Thyroid gland (tissue), 4 donors: ENCODE results near the gene SYTL3. TPM values are rescaled to one million over a fixed set of nuclear protein-coding genes. Genes with fewer than 3 reads are reported as not detected.

Experiments used
- DNase-seq, 2 donors: peaks; one replicate each; pipeline ENCODE4 v3.0.0-alpha.2; 2019
- H3K27ac ChIP-seq, 3 donors: fragments of 200-600 bp; sonication (generic); 1 replicate in 2 of 3; 2 replicates in 1 of 3; pipeline ENCODE4 v1.5.1; 2016 to 2019; ENCODE audit warnings: mild to moderate bottlenecking in 1 of 3, moderate library complexity in 1 of 3
- H3K27me3 ChIP-seq: fragments of 200-600 bp; sonication (generic); one replicate; pipeline ENCODE4 v1.5.1; 2019
- H3K36me3 ChIP-seq, 2 donors: fragments of 200-600 bp; sonication (generic); one replicate each; pipeline ENCODE4 v1.5.1; 2016 to 2019
- H3K4me1 ChIP-seq, 2 donors: fragments of 200-600 bp; sonication (generic); one replicate each; pipeline ENCODE4 v1.5.1; 2017 to 2019
- H3K4me3 ChIP-seq, 3 donors: fragments of 200-600 bp; sonication (generic); replicated peaks in 1 of 3; 1 replicate in 2 of 3; 2 replicates in 1 of 3; pipeline ENCODE4 v1.5.1; 2016; ENCODE audit warnings: mild to moderate bottlenecking in 1 of 3
- H3K9me3 ChIP-seq: fragments of 200-600 bp; sonication (generic); one replicate; pipeline ENCODE4 v1.5.1; 2017
- CTCF ChIP-seq, 6 experiments: fragments of 200-600 bp in 3 of 6; fragments of 450-650 bp in 3 of 6; sonication (generic) in 3 of 6; IDR thresholded peaks; one replicate each; pipeline ENCODE4 v1.5.1; 2016 to 2019; ENCODE audit warnings: antibody characterized with exemption in 6 of 6, mild to moderate bottlenecking in 2 of 6, inconsistent platforms in 1 of 6, moderate library complexity in 1 of 6
- POLR2A ChIP-seq, 2 donors: fragments of 450-650 bp; IDR thresholded peaks; one replicate each; pipeline ENCODE4 v1.6.1; 2017; ENCODE audit warnings: antibody characterized with exemption in 2 of 2, mild to moderate bottlenecking in 2 of 2, moderate library complexity in 1 of 2
- WGBS, 2 donors: methylation state at CpG; one replicate each; pipeline ENCODE4 v1.1.5; 2017; 5-methylcytosine and 5-hydroxymethylcytosine counted together
- intact Hi-C: fragments of 100-400 bp; cut with DNase I; formaldehyde crosslinking; loops from one replicate; pipeline ENCODE4 v1.15.1; 2023
- total RNA-seq, 4 donors: library from RNA; depleted of rRNA; stranded (reverse); fragments of >200 nt; gene quantifications; one replicate each; pipeline ENCODE4 v1.2.3, GENCODE V29; 2016

SYTL3 gene
- total RNA-seq, 4 donors from 2014 or later, result 16.9 to 33.0 (median 24.4) TPM

- no peaks in the 10 kb centered on the region for H3K9me3 ChIP-seq
- 85 to 87% methylated on average over 4 of the region's 4 CpGs for WGBS, 2 donors
- intact Hi-C loops, result loop anchor here (10.0 kb wide), 1 partner anchor 155 kb away; no protein-coding TSS in a partner anchor
These were observed 60.0 kb downstream of the SYTL3 start for GRCh38 chr6:158709809-158710208.

GRCh38 chr6:158711264-158711663 lies 61.4 kb downstream of the SYTL3 start:
- peaks cover 70 to 80% of the 10 kb centered on the region in 2 donors for H3K4me1 ChIP-seq
- no peak for DNase-seq
- intact Hi-C loops, result no loop called here
- no peaks in the 10 kb centered on the region for H3K27me3 ChIP-seq
- no peaks in the 10 kb centered on the region for H3K9me3 ChIP-seq
- H3K4me3 ChIP-seq, result no peak overlapping the region
- TF ChIP-seq POLR2A (IDR thresholded peaks at IDR 0.05), result no peak
- no peak for TF ChIP-seq CTCF (IDR thresholded peaks at IDR 0.05)
- 84 to 85% methylated on average over 10 of the region's 10 CpGs for WGBS, 2 donors
- peak overlapping the region; percentile 91 to 94 (median 92) for H3K27ac ChIP-seq
- H3K36me3 ChIP-seq, result no peaks in the 10 kb centered on the region

More at GRCh38 chr6:158709809-158710208, 60.0 kb downstream of the SYTL3 start:
- TF ChIP-seq POLR2A (IDR thresholded peaks at IDR 0.05) (no peak), CTCF (IDR thresholded peaks at IDR 0.05) (no peak)
- Histone ChIP-seq H3K4me3 (no peak overlapping the region), H3K27ac (peak overlapping the region; percentile 91 to 94 (median 92)), H3K27me3 (no peaks in the 10 kb centered on the region), H3K4me1 (peaks cover 77 to 88% of the 10 kb centered on the region in 2 donors), H3K36me3 (no peaks in the 10 kb centered on the region)
- DNase-seq, result peak in 1 of 2 donors; percentile 57

- Histone ChIP-seq H3K4me3 (no peak overlapping the region), H3K27me3 (no peaks in the 10 kb centered on the region), H3K4me1 (peaks cover 48 to 64% of the 10 kb centered on the region in 2 donors), H3K27ac (peak overlapping the region; percentile 39 to 69 (median 56)), H3K36me3 (no peaks in the 10 kb centered on the region), H3K9me3 (no peaks in the 10 kb centered on the region)
- WGBS, 2 donors, result 87 to 91% methylated on average over 6 of the region's 6 CpGs
- TF ChIP-seq CTCF (IDR thresholded peaks at IDR 0.05) (no peak), POLR2A (IDR thresholded peaks at IDR 0.05) (no peak)
- intact Hi-C loops, result no loop called here
- no peak for DNase-seq
These were observed 63.6 kb downstream of the SYTL3 start for GRCh38 chr6:158713469-158713868.

GRCh38 chr6:158714706-158715105 lies 64.9 kb downstream of the SYTL3 start:
- H3K27me3 ChIP-seq, result no peaks in the 10 kb centered on the region
- intact Hi-C loops, result no loop called here
- peaks cover 36 to 51% of the 10 kb centered on the region in 2 donors for H3K4me1 ChIP-seq
- DNase-seq, result no peak
- WGBS, 2 donors, result 42 to 57% methylated on average over 8 of the region's 8 CpGs
- peak overlapping the region; percentile 39 to 69 (median 56) for H3K27ac ChIP-seq
- TF ChIP-seq CTCF (IDR thresholded peaks at IDR 0.05) (no peak), POLR2A (IDR thresholded peaks at IDR 0.05) (no peak)
- H3K4me3 ChIP-seq, result no peak overlapping the region
- H3K36me3 ChIP-seq, result no peaks in the 10 kb centered on the region
- H3K9me3 ChIP-seq, result no peaks in the 10 kb centered on the region

- TF ChIP-seq CTCF (IDR thresholded peaks at IDR 0.05) (no peak), POLR2A (IDR thresholded peaks at IDR 0.05) (peak in 1 of 2 donors; percentile 18)
- Histone ChIP-seq H3K27me3 (no peaks in the 10 kb centered on the region), H3K4me3 (no peak overlapping the region), H3K27ac (peak overlapping the region; percentile 39 to 69 (median 56)), H3K4me1 (peaks cover 33 to 49% of the 10 kb centered on the region in 2 donors), H3K9me3 (no peaks in the 10 kb centered on the region), H3K36me3 (no peaks in the 10 kb centered on the region)
- DNase-seq, result peak; percentile 53 to 63
- intact Hi-C loops, result no loop called here
- 74 to 84% methylated on average over 13 to 16 of the region's 16 CpGs for WGBS, 2 donors
These were observed 65.8 kb downstream of the SYTL3 start for GRCh38 chr6:158715330-158716311.
